Measurements from ENCODE around the gene FANCC.
A peak's percentile ranks its signal among the peaks of the same experiment; 100 is the strongest.

FANCC gene

DNA sequence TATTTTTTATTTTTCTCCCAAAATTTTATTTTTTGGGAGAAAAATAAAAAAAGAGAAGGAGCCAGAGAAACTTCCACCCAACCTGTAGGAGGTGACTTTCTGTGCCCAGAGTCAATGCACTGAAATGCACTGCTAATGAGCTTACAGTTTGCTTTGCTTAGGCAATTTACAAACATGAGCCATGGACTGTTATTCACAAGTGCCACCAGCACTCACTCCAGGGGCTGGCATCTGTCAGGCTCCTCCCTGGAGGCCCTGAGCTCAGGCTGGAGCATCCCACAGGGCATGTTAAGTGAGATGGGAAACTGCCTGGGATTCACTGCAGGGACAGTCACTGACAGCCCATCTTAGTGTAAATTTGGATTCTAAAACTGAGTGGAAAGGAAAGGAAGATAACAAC, 74.9 kb downstream of the FANCC start:
- no peak overlapping the region for H3K4me2 ChIP-seq (ENCODE audit: insufficient read depth, low read length, poor library complexity, severe bottlenecking)

DNA sequence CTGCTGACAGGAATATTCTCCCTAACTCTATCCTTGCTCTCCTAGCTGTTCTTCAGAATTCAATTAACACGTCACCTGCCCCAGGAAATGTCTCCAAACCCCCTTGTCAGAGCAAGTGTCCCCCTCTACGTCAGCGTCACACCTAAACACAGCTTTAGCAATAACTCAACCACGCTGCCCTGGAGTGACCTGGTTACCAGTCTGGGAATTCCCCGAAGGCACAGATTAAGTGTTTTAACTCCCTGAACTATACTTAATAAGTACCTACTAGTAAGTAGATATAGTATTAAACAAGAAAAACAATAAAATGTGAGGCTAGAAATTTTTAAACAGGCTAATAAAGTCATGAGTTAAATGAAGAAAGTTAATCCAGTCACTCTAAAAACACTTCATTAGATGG, 78.4 kb downstream of the FANCC start:
- Histone ChIP-seq H2AFZ (ENCODE audit: low read length) (no peak overlapping the region), H4K8ac (ENCODE audit: low read depth, low read length) (no peak overlapping the region), H3K18ac (ENCODE audit: low read length) (no peak overlapping the region), H3K4me3 (ENCODE audit: low read length in 2 of 2) (no peak overlapping the region), H2BK12ac (ENCODE audit: low read length) (no peak overlapping the region), H2AK5ac (ENCODE audit: low read depth, low read length) (no peak overlapping the region), H3K4ac (ENCODE audit: low read length) (no peak overlapping the region), H3K4me2 (ENCODE audit: insufficient read depth, low read length, poor library complexity, severe bottlenecking) (no peak overlapping the region), H3K36me3 (replicated peaks in 1 of 2; ENCODE audit: control insufficient read depth in 2 of 2, insufficient read depth in 2 of 2, low read length in 2 of 2) (peaks cover 0 to 21% of the 10 kb centered on the region in 2 donors), H3K79me1 (ENCODE audit: low read depth, low read length) (no peaks in the 10 kb centered on the region), H2BK120ac (ENCODE audit: low read depth, low read length) (no peak overlapping the region), H3K27me3 (ENCODE audit: control insufficient read depth in 3 of 3, insufficient read depth in 3 of 3, low read depth in 1 of 3, low read length in 3 of 3) (no peaks in the 10 kb centered on the region), H3K9me3 (replicated peaks in 1 of 2; ENCODE audit: control insufficient read depth in 2 of 2, insufficient read depth in 1 of 2, low read depth in 1 of 2, low read length in 2 of 2) (no peaks in the 10 kb centered on the region), H3K23ac (ENCODE audit: low read depth, low read length, poor library complexity) (no peak overlapping the region), H2BK5ac (ENCODE audit: low read length) (no peak overlapping the region), H4K91ac (ENCODE audit: low read depth, low read length, poor library complexity) (no peak overlapping the region), H3K14ac (ENCODE audit: low read length) (no peak overlapping the region), H3K27ac (replicated peaks; ENCODE audit: low read length) (no peak overlapping the region), H3K4me1 (ENCODE audit: control insufficient read depth in 2 of 2, insufficient read depth in 1 of 2, low read depth in 1 of 2, low read length in 2 of 2) (no peaks in the 10 kb centered on the region), H2BK15ac (ENCODE audit: low read length) (no peak overlapping the region), H3K9ac (ENCODE audit: low read depth, low read length, poor library complexity) (no peak overlapping the region)
- WGBS, 2 donors (ENCODE audit: extremely low coverage in 2 of 2, insufficient read length in 2 of 2, insufficient replicate concordance in 1 of 2) = no CpG with 5 or more reads among the region's 5 CpGs
- DNase-seq (ENCODE audit: low spot score) = no peak

More for the DNA sequence above, 74.9 kb downstream of the FANCC start:
- Histone ChIP-seq H3K18ac (ENCODE audit: low read length) (no peak overlapping the region), H3K9ac (ENCODE audit: low read depth, low read length, poor library complexity) (no peak overlapping the region), H3K23ac (ENCODE audit: low read depth, low read length, poor library complexity) (no peak overlapping the region), H2BK12ac (ENCODE audit: low read length) (no peak overlapping the region), H2BK15ac (ENCODE audit: low read length) (no peak overlapping the region), H3K36me3 (replicated peaks in 1 of 2; ENCODE audit: control insufficient read depth in 2 of 2, insufficient read depth in 2 of 2, low read length in 2 of 2) (peaks cover 2 to 37% of the 10 kb centered on the region in 2 donors), H2BK120ac (ENCODE audit: low read depth, low read length) (no peak overlapping the region), H2AFZ (ENCODE audit: low read length) (no peak overlapping the region), H3K79me1 (ENCODE audit: low read depth, low read length) (no peaks in the 10 kb centered on the region), H3K9me3 (replicated peaks in 1 of 2; ENCODE audit: control insufficient read depth in 2 of 2, insufficient read depth in 1 of 2, low read depth in 1 of 2, low read length in 2 of 2) (no peaks in the 10 kb centered on the region), H3K14ac (ENCODE audit: low read length) (no peak overlapping the region), H3K4ac (ENCODE audit: low read length) (no peak overlapping the region), H4K91ac (ENCODE audit: low read depth, low read length, poor library complexity) (no peak overlapping the region), H3K27ac (replicated peaks; ENCODE audit: low read length) (no peak overlapping the region), H3K4me1 (ENCODE audit: control insufficient read depth in 2 of 2, insufficient read depth in 1 of 2, low read depth in 1 of 2, low read length in 2 of 2) (no peaks in the 10 kb centered on the region), H3K27me3 (ENCODE audit: control insufficient read depth in 3 of 3, insufficient read depth in 3 of 3, low read depth in 1 of 3, low read length in 3 of 3) (no peaks in the 10 kb centered on the region), H2AK5ac (ENCODE audit: low read depth, low read length) (no peak overlapping the region), H4K8ac (ENCODE audit: low read depth, low read length) (no peak overlapping the region), H2BK5ac (ENCODE audit: low read length) (no peak overlapping the region), H3K4me3 (ENCODE audit: low read length in 2 of 2) (no peak overlapping the region)
- DNase-seq (ENCODE audit: low spot score) = no peak

GRCh38 chr9:95237336-95237735, 80.2 kb downstream of the FANCC start:
- Histone ChIP-seq H3K23ac (ENCODE audit: low read depth, low read length, poor library complexity) (no peak overlapping the region), H3K4me3 (ENCODE audit: low read length in 2 of 2) (peak overlapping the region in 1 of 2 donors; percentile 9), H3K27me3 (ENCODE audit: control insufficient read depth in 3 of 3, insufficient read depth in 3 of 3, low read depth in 1 of 3, low read length in 3 of 3) (no peaks in the 10 kb centered on the region), H2AFZ (ENCODE audit: low read length) (no peak overlapping the region), H3K4me2 (ENCODE audit: insufficient read depth, low read length, poor library complexity, severe bottlenecking) (no peak overlapping the region), H2AK5ac (ENCODE audit: low read depth, low read length) (no peak overlapping the region), H3K9ac (ENCODE audit: low read depth, low read length, poor library complexity) (no peak overlapping the region), H3K18ac (ENCODE audit: low read length) (no peak overlapping the region), H3K4me1 (ENCODE audit: control insufficient read depth in 2 of 2, insufficient read depth in 1 of 2, low read depth in 1 of 2, low read length in 2 of 2) (no peaks in the 10 kb centered on the region), H2BK15ac (ENCODE audit: low read length) (no peak overlapping the region), H4K91ac (ENCODE audit: low read depth, low read length, poor library complexity) (no peak overlapping the region), H3K4ac (ENCODE audit: low read length) (no peak overlapping the region), H3K27ac (replicated peaks; ENCODE audit: low read length) (no peak overlapping the region), H4K8ac (ENCODE audit: low read depth, low read length) (no peak overlapping the region), H2BK120ac (ENCODE audit: low read depth, low read length) (no peak overlapping the region), H3K14ac (ENCODE audit: low read length) (no peak overlapping the region), H2BK12ac (ENCODE audit: low read length) (no peak overlapping the region), H2BK5ac (ENCODE audit: low read length) (no peak overlapping the region), H3K36me3 (replicated peaks in 1 of 2; ENCODE audit: control insufficient read depth in 2 of 2, insufficient read depth in 2 of 2, low read length in 2 of 2) (peaks cover 0 to 22% of the 10 kb centered on the region in 2 donors), H3K9me3 (replicated peaks in 1 of 2; ENCODE audit: control insufficient read depth in 2 of 2, insufficient read depth in 1 of 2, low read depth in 1 of 2, low read length in 2 of 2) (peaks cover 0 to 6% of the 10 kb centered on the region in 2 donors), H3K79me1 (ENCODE audit: low read depth, low read length) (no peaks in the 10 kb centered on the region)
- no CpG with 5 or more reads among the region's 7 CpGs for WGBS, 2 donors (ENCODE audit: extremely low coverage in 2 of 2, insufficient read length in 2 of 2, insufficient replicate concordance in 1 of 2)
- no peak for DNase-seq (ENCODE audit: low spot score)

DNA sequence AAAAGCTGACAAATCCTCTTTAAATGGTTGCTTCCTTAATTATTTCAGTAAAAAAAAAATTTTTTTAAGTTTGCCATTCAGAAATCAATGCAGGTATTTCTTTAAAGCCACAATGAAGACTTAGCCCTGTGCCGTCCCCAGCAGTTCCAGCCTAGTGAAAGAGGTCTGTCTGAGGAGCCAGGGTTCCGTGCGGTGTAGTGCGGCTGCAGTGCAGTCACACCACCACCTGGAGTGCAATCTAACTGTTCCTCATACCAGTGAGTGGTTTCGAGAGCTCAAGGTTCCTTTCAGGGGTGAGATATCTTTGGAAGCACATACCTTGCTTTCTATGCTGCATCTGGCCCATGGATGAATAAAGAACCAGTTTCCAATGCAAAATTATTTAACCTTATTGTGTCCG, 87.5 kb downstream of the FANCC start:
- Histone ChIP-seq H3K9me3 (replicated peaks in 1 of 2; ENCODE audit: control insufficient read depth in 2 of 2, insufficient read depth in 1 of 2, low read depth in 1 of 2, low read length in 2 of 2) (peaks cover 0 to 14% of the 10 kb centered on the region in 2 donors), H4K8ac (ENCODE audit: low read depth, low read length) (no peak overlapping the region), H3K4ac (ENCODE audit: low read length) (no peak overlapping the region), H3K14ac (ENCODE audit: low read length) (no peak overlapping the region), H3K9ac (ENCODE audit: low read depth, low read length, poor library complexity) (no peak overlapping the region), H3K4me1 (ENCODE audit: control insufficient read depth in 2 of 2, insufficient read depth in 1 of 2, low read depth in 1 of 2, low read length in 2 of 2) (peaks cover 3 to 7% of the 10 kb centered on the region in 2 donors), H3K23ac (ENCODE audit: low read depth, low read length, poor library complexity) (no peak overlapping the region), H3K18ac (ENCODE audit: low read length) (no peak overlapping the region), H2AK5ac (ENCODE audit: low read depth, low read length) (no peak overlapping the region), H3K27me3 (ENCODE audit: control insufficient read depth in 3 of 3, insufficient read depth in 3 of 3, low read depth in 1 of 3, low read length in 3 of 3) (no peaks in the 10 kb centered on the region), H2BK12ac (ENCODE audit: low read length) (no peak overlapping the region), H2BK5ac (ENCODE audit: low read length) (no peak overlapping the region), H4K91ac (ENCODE audit: low read depth, low read length, poor library complexity) (no peak overlapping the region), H3K27ac (replicated peaks; ENCODE audit: low read length) (no peak overlapping the region), H3K79me1 (ENCODE audit: low read depth, low read length) (no peaks in the 10 kb centered on the region), H3K4me3 (ENCODE audit: low read length in 2 of 2) (no peak overlapping the region), H3K4me2 (ENCODE audit: insufficient read depth, low read length, poor library complexity, severe bottlenecking) (no peak overlapping the region), H2BK15ac (ENCODE audit: low read length) (no peak overlapping the region), H3K36me3 (replicated peaks in 1 of 2; ENCODE audit: control insufficient read depth in 2 of 2, insufficient read depth in 2 of 2, low read length in 2 of 2) (peaks cover 0 to 10% of the 10 kb centered on the region in 2 donors), H2AFZ (ENCODE audit: low read length) (no peak overlapping the region), H2BK120ac (ENCODE audit: low read depth, low read length) (no peak overlapping the region)
- DNase-seq (ENCODE audit: low spot score) = no peak
- WGBS, 2 donors (ENCODE audit: extremely low coverage in 2 of 2, insufficient read length in 2 of 2, insufficient replicate concordance in 1 of 2) = no CpG with 5 or more reads among the region's 6 CpGs
